Ovary (tissue), 9 donors: ENCODE data around the gene PPA1. TPM values are rescaled to one million over a fixed set of nuclear protein-coding genes. Genes with fewer than 3 reads are reported as not detected.

Experiments
- DNase-seq, 5 donors: peaks; one replicate each; pipeline ENCODE4 v3.0.0-alpha.2; 2019 to 2020
- H3K27ac ChIP-seq, 2 donors: fragments of 200-600 bp; one replicate each; pipeline versions ENCODE4 v1.5.1 to v1.8.0; 2019 to 2022
- H3K27me3 ChIP-seq: fragments of 200-600 bp; one replicate; pipeline ENCODE4 v1.8.0; 2022
- H3K36me3 ChIP-seq: fragments of 200-600 bp; sonication (generic); one replicate; pipeline ENCODE4 v1.5.1; 2019
- H3K4me1 ChIP-seq: one replicate; pipeline ENCODE4 v1.8.1; 2013; ENCODE audit warnings: mild to moderate bottlenecking, moderate library complexity; ENCODE audit not compliant: insufficient read depth
- H3K4me3 ChIP-seq: fragments of 200-600 bp; sonication (generic); one replicate; pipeline ENCODE4 v1.5.1; 2017
- H3K9me3 ChIP-seq, 2 donors: fragments of 200-600 bp in 1 of 2; sonication (generic) in 1 of 2; one replicate each; pipeline versions ENCODE4 v1.5.1 to v1.8.1; 2013 to 2019; ENCODE audit warnings: mild to moderate bottlenecking in 1 of 2, moderate library complexity in 1 of 2
- CTCF ChIP-seq, 3 donors: fragments of 450-650 bp in 2 of 3; fragments of 200-600 bp in 1 of 3; IDR thresholded peaks; one replicate each; pipeline versions ENCODE4 v1.5.1 to v1.8.0; 2016 to 2022; ENCODE audit warnings: antibody characterized with exemption in 3 of 3, mild to moderate bottlenecking in 1 of 3
- EP300 ChIP-seq: sonication (generic); formaldehyde crosslinking; IDR thresholded peaks from one replicate; pipeline ENCODE4 v1.6.1; 2017; ENCODE audit warnings: antibody characterized with exemption
- POLR2A ChIP-seq: fragments of 450-650 bp; IDR thresholded peaks from one replicate; pipeline ENCODE4 v1.6.1; 2017; ENCODE audit warnings: antibody characterized with exemption, mild to moderate bottlenecking, moderate library complexity
- WGBS, 3 donors: extraction: QIAGEN DNeasy Blood & Tissue Kit in 1 of 3; methylation state at CpG; one replicate each; pipeline versions ENCODE4 v1.1.5 to v1.1.7; 2013 to 2017; 5-methylcytosine and 5-hydroxymethylcytosine counted together
- intact Hi-C, 4 donors: fragments of 100-400 bp; cut with DNase I; formaldehyde crosslinking; loops; one replicate each; pipeline versions ENCODE4 v1.11.0 to v1.15.1; 2022 to 2023
- polyA plus RNA-seq, 2 donors: library from polyadenylated mRNA; stranded (reverse); fragments of 200-250 nt in 1 of 2; fragments of 350-450 nt in 1 of 2; fragmentation: Illumina TruSeq in 1 of 2; extraction: RNeasy Lipid Tissue Mini Kit (QIAGEN cat#74804) in 1 of 2; gene quantifications; one replicate each; pipeline ENCODE4 v1.2.3, GENCODE V29; 2013 to 2014
- total RNA-seq, 7 donors: library from RNA; depleted of rRNA in 2 of 7; stranded (reverse); fragments of >200 nt in 2 of 7; fragmentation: NEBNext Ultra II Directional in 3 of 7; extraction: Animal tissue kit (Norgen Biotek cat#: 25700) in 3 of 7; gene quantifications; one replicate each; pipeline versions ENCODE4 v1.1.0 to v1.2.4, GENCODE V29; 2016 to 2023
- donor health status: DM: no; HTN: no; CAD: no; lungs with moderate emphysema.
- donor health status: DM: no; HTN: no; CAD: no.
- donor health status: Bipolar disorder and iron deficiency.
- donor health status: DM: yes; HTN: yes; CAD: no.
- donor health status: DM: no; HTN: no; CAD: no.
- donor health status: DM: yes; HTN: yes; CAD: no.

PPA1 gene
- total and polyA plus RNA-seq, 9 donors, result 36.8 to 162 (median 78.4) TPM

GRCh38 chr10:70164163-70164562 is 69.1 kb downstream of the PPA1 start:
- TF ChIP-seq EP300 (no peak), POLR2A (no peak), CTCF (IDR thresholded peaks at IDR 0.05) (no peak)
- WGBS, 3 donors, result 56 to 57% (median 56%) methylated on average over 3 of the region's 3 CpGs
- H3K9me3 ChIP-seq, result no peaks in the 10 kb centered on the region
- H3K4me1 ChIP-seq, result peaks cover 6% of the 10 kb centered on the region
- no peak overlapping the region for H3K4me3 ChIP-seq
- H3K27ac ChIP-seq, result no peak overlapping the region
- DNase-seq, result no peak
- H3K36me3 ChIP-seq, result no peaks in the 10 kb centered on the region
- H3K27me3 ChIP-seq, result no peaks in the 10 kb centered on the region
- intact Hi-C loops, result no loop called here

- H3K4me1 ChIP-seq, result peaks cover 2% of the 10 kb centered on the region
- no peaks in the 10 kb centered on the region for H3K9me3 ChIP-seq
- no peak for DNase-seq
- H3K4me3 ChIP-seq, result no peak overlapping the region
- no peak for TF ChIP-seq POLR2A
- TF ChIP-seq EP300, result no peak
- TF ChIP-seq CTCF (IDR thresholded peaks at IDR 0.05), result no peak
- intact Hi-C loops, result no loop called here
- no peak overlapping the region for H3K27ac ChIP-seq
- H3K36me3 ChIP-seq, result no peaks in the 10 kb centered on the region
- no peaks in the 10 kb centered on the region for H3K27me3 ChIP-seq
- WGBS, 3 donors, result 93 to 98% (median 93%) methylated on average over 4 of the region's 4 CpGs
Measured at GRCh38 chr10:70163448-70163847, 69.8 kb downstream of the PPA1 start.

- intact Hi-C loops, result no loop called here
- no peak for DNase-seq
- H3K9me3 ChIP-seq, result no peaks in the 10 kb centered on the region
- WGBS, 3 donors, result 62 to 69% (median 62%) methylated on average over 1 of the region's 1 CpG
- TF ChIP-seq CTCF (IDR thresholded peaks at IDR 0.05), result no peak
- TF ChIP-seq EP300, result no peak
- TF ChIP-seq POLR2A, result no peak
- no peaks in the 10 kb centered on the region for H3K27me3 ChIP-seq
- H3K27ac ChIP-seq, result no peak overlapping the region
- no peak overlapping the region for H3K4me3 ChIP-seq
- H3K36me3 ChIP-seq, result no peaks in the 10 kb centered on the region
- peaks cover 2% of the 10 kb centered on the region for H3K4me1 ChIP-seq
Measured at GRCh38 chr10:70162892-70163201, 70.4 kb downstream of the PPA1 start.

- no peaks in the 10 kb centered on the region for H3K27me3 ChIP-seq
- TF ChIP-seq POLR2A (no peak), EP300 (no peak), CTCF (IDR thresholded peaks at IDR 0.05) (no peak)
- WGBS, 3 donors, result 86 to 96% (median 94%) methylated on average over 1 to 2 of the region's 2 CpGs
- intact Hi-C loops, result no loop called here
- no peaks in the 10 kb centered on the region for H3K36me3 ChIP-seq
- peaks cover 2% of the 10 kb centered on the region for H3K4me1 ChIP-seq
- no peak for DNase-seq
- H3K9me3 ChIP-seq, result no peaks in the 10 kb centered on the region
- H3K27ac ChIP-seq, result no peak overlapping the region
- no peak overlapping the region for H3K4me3 ChIP-seq
Measured at GRCh38 chr10:70162151-70162891, 70.9 kb downstream of the PPA1 start.
